SK-N-SH treated with all-trans-retinoic acid at 6 μM for 48 hours (cell line): ENCODE data around the gene CDCP1.

Experiments
- ESRRG ChIP-seq: fragments of 250-450 bp; sonication (Bioruptor Pico); IDR thresholded peaks from 2 replicates; pipeline ENCODE4 v1.6.1; 2021; ENCODE audit warnings: mild to moderate bottlenecking
- GLIS3 ChIP-seq: fragments of 250-450 bp; sonication (Bioruptor Pico); IDR thresholded peaks from 2 replicates; pipeline ENCODE4 v1.5.0; 2020; ENCODE audit warnings: mild to moderate bottlenecking, moderate library complexity
- PATZ1 ChIP-seq: fragments of 250-450 bp; sonication (Bioruptor Pico); IDR thresholded peaks from 2 replicates; pipeline ENCODE4 v1.8.0; 2020; ENCODE audit warnings: mild to moderate bottlenecking, moderate library complexity, borderline replicate concordance
- PPARA ChIP-seq: fragments of 250-450 bp; sonication (Bioruptor Pico); IDR thresholded peaks from 2 replicates; pipeline ENCODE4 v1.5.0; 2020; ENCODE audit warnings: mild to moderate bottlenecking, borderline replicate concordance
- TSHZ2 ChIP-seq: fragments of 250-450 bp; sonication (Bioruptor Pico); IDR thresholded peaks from 2 replicates; pipeline ENCODE4 v1.5.0; 2020; ENCODE audit warnings: mild to moderate bottlenecking, moderate library complexity

- TF ChIP-seq PATZ1 (CRISPR knock-in tag) (no peak), PPARA (CRISPR knock-in tag) (no peak), ESRRG (CRISPR knock-in tag) (no peak), GLIS3 (CRISPR knock-in tag) (no peak), TSHZ2 (CRISPR knock-in tag) (no peak)
Measured at GRCh38 chr3:45143673-45144671, 2.2 kb downstream of the CDCP1 start.
